ENCODE results near the gene HPCAL4. TPM values are rescaled to one million over a fixed set of nuclear protein-coding genes. Genes with fewer than 3 reads are reported as not detected.

Gene HPCAL4
- 0.62 and 1.9 TPM in 2 replicates for total RNA-seq (2014; rRNA removed; shearing (Covaris generic))

- in situ Hi-C loops (cut with HindIII; ENCODE audit: low sequenced_read_pairs) = no loop called here
- DNase-seq (ENCODE audit: low spot score) = peak; percentile 98
These were observed at the start of gene HPCAL4 for GRCh38 chr1:39691383-39692151. Gene HPCAL4, minus strand, starts transcription at chr1:39691433. Its CDS starts 6,830 bp downstream, at chr1:39684603.

- peak; percentile 95 for DNase-seq (ENCODE audit: low spot score)
- in situ Hi-C loops (cut with HindIII; ENCODE audit: low sequenced_read_pairs) = no loop called here
These were observed 47.6 kb upstream of the HPCAL4 start, which contains the start of gene PPIE for GRCh38 chr1:39738622-39739366. Gene PPIE, plus strand, starts transcription at chr1:39738882. Its CDS starts 19 bp downstream, at chr1:39738901.

DNA sequence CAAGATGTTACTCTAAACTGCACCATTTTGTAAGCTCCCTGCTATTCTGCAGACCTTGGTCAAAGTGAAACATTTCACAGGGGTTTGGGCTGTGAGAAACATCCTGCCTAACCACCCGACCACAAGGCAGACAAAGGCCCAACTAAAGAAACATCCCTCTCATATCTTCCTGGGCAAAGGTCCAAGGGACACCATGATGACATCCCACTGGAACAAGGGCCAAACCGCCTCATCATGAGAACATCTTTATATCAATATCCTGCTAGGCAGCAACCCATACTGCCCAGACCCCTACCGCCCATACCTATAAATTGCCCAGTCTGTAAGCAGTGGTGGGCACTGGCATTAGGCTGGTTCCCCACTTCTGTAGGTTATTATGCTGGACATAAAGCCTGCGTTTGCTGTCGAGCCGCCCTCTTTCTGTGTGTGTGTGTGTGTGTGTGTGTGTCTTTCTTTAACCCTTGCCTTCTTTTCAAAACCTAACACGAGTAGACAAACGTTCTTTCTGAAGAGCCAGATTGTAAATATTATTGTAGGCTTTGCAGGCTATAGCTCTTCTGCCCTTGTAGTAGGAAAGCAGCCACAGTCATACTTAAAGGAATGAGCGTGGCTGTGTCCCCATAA lies 46.4 kb upstream of the HPCAL4 start:
- no peak for DNase-seq (ENCODE audit: low spot score)

GRCh38 chr1:39735731-39736130 lies 44.5 kb upstream of the HPCAL4 start:
- in situ Hi-C loops (cut with HindIII; ENCODE audit: low sequenced_read_pairs) = no loop called here
- no peak for DNase-seq (ENCODE audit: low spot score)

More for the DNA sequence above, 46.4 kb upstream of the HPCAL4 start:
- in situ Hi-C loops (cut with HindIII; ENCODE audit: low sequenced_read_pairs) = no loop called here

DNA sequence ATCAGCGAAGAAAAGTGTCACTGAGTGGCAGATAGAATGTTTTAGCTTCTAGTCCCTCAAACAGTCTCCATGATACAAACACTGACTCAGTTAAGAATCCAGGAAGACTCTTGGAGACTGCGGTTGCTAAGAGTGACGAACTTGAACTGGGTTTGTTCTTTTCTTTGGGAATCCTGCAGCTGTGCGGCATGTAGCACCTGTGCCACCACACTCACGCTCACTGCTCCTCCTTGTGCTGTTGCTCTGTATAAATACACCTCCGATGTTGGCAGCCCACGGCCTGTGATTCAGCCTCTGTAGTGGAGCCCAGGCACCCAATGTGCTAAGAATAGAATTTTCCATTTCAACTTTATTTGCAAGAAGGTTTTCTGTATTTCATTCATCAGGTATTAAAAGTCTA lies 41.9 kb upstream of the HPCAL4 start:
- no peak for DNase-seq (ENCODE audit: low spot score)
- in situ Hi-C loops (cut with HindIII; ENCODE audit: low sequenced_read_pairs) = no loop called here

- in situ Hi-C loops (cut with HindIII; ENCODE audit: low sequenced_read_pairs) = no loop called here
- DNase-seq (ENCODE audit: low spot score) = no peak
These were observed 41.5 kb upstream of the HPCAL4 start for GRCh38 chr1:39732730-39733129.

DNA sequence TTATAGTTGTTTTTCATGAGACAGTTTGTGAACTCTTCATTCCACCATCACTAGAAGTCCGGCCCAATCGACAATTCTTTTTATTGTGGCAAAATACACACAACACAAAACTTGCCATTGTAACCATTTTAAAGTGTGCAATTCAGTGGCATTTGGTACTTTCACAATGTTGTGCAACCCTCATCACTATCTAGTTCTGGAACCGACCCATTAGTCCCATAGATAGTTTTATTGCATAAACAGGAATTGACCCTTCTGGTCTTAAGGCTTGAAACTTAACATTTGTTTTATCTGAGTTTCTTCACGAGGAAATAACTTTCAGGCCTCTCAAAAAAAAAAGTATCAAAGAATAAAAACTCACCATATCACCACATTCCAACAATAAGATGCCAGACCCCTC lies 38.6 kb upstream of the HPCAL4 start:
- in situ Hi-C loops (cut with HindIII; ENCODE audit: low sequenced_read_pairs) = no loop called here
- DNase-seq (ENCODE audit: low spot score) = no peak

GRCh38 chr1:39729030-39729429 lies 37.8 kb upstream of the HPCAL4 start:
- in situ Hi-C loops (cut with HindIII; ENCODE audit: low sequenced_read_pairs) = no loop called here
- DNase-seq (ENCODE audit: low spot score) = no peak

DNA sequence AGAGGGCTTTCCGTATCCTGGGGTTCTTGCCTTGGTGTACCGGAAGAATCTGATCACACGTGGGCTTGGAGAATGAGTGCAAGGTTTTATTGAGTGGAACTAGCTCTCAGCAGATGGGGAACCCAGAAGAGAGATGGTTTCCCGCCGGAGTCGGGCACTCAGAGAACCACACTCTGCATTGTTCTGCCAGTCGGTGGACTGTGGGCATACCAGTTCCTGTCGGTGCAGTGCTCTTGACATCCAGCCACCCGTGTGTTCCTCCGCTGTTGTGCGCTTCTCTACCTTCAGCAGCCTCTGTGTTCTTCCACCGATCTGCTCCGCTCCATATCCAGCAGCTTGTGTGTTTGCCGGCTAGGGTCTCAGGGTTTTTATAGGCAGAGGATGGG lies 36.7 kb upstream of the HPCAL4 start:
- in situ Hi-C loops (cut with HindIII; ENCODE audit: low sequenced_read_pairs) = no loop called here
- no peak for DNase-seq (ENCODE audit: low spot score)

DNA sequence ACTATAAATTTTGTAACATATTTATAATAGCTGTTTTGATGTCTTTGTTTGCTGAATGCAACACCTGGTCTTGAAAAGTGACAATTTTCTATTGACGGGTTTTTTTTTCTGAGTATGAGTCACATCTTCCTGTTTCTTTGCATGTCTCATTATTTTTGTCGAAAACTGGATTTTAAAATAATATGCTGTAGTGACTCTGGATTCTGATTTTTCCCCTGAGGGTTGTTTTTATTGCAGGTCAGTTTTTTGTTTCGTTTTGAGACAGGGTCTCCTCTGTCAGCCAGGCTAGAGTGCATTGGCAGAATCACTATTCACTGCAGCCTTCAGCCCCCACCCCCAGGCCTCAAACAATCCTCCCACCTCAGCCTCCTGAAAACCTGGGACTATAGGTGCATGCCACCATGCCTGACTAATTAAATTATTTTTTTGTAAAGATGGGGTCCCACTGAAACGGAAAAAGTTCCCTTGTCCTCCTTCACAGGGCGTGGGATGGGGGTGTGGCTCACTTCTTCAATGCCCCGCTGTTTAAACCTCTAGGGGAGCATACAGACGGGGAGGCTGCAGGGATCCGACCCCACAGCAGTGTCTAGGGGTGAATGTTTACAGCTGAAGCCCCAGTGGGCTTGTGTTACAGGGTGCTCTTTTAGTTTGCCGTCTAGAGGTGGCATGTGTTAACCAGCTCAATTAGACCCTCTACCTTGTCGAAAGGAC lies 36.1 kb upstream of the HPCAL4 start:
- DNase-seq (ENCODE audit: low spot score) = no peak
- in situ Hi-C loops (cut with HindIII; ENCODE audit: low sequenced_read_pairs) = no loop called here

GRCh38 chr1:39726600-39726999 lies 35.4 kb upstream of the HPCAL4 start:
- DNase-seq (ENCODE audit: low spot score) = no peak
- in situ Hi-C loops (cut with HindIII; ENCODE audit: low sequenced_read_pairs) = no loop called here

GRCh38 chr1:39722495-39722894 lies 31.3 kb upstream of the HPCAL4 start:
- in situ Hi-C loops (cut with HindIII; ENCODE audit: low sequenced_read_pairs) = no loop called here
- no peak for DNase-seq (ENCODE audit: low spot score)

GRCh38 chr1:39721664-39722063 lies 30.4 kb upstream of the HPCAL4 start:
- no peak for DNase-seq (ENCODE audit: low spot score)
- in situ Hi-C loops (cut with HindIII; ENCODE audit: low sequenced_read_pairs) = no loop called here

DNA sequence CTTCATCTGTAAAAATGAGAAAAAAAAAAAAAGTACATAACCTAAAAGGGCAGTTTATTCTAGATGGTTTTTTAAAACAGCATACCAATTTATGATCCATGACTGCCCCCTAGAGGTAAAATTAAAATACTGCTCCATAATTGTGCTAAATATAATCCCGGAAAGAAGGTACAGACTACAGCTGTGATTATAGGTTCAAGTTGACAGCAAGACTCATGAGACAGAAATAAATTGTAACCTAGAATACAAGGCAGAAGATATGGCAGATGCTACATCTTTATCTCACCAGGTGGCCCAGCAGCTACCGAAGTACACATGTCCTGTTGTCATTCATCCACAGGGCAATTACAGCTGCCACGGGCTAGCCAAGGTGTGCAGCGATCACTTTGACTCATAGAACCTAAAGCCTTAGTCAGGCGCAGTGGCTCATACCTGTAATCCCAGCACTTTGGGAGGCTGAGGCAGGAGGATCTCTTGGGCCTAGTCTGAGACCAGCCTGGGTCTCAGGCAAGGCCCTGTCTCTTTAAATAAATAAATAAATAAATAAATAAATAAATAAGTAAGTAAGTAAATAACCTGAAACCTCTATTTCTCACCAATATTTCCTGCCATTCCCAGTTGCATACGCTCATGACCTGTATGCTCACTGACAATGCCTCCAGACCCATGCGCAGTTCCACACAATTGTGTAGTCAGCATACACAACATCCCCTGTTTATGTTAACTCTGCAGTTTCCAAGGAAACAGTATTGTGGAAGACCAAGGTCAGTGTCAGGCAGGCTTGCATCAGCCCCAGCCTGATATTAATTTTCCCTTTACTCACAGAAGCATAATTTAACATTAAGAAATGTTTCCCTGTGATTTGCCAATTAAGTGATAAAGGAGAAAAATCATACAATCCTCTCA lies 29.1 kb upstream of the HPCAL4 start:
- peak; percentile 84 for DNase-seq (ENCODE audit: low spot score)
- in situ Hi-C loops (cut with HindIII; ENCODE audit: low sequenced_read_pairs) = no loop called here

DNA sequence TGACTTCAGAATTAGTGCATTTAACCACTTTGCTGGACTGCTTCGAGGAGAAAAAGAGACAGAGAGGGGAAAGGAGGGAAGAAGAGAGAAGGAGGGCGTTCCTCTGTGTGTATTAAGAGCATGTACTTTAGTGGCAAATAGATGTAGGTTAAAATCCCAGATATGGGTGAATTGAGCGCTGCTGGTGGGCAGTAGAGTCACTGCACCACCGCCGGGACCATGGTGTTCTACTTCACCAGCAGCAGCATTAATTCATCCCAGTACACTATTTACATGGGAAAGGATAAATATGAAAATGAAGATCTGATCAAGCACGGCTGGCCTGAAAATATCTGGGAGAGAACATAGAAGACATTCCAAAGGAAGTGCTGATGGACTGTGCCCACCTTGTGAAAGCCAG lies 26.6 kb upstream of the HPCAL4 start:
- DNase-seq (ENCODE audit: low spot score) = no peak
- in situ Hi-C loops (cut with HindIII; ENCODE audit: low sequenced_read_pairs) = no loop called here

DNA sequence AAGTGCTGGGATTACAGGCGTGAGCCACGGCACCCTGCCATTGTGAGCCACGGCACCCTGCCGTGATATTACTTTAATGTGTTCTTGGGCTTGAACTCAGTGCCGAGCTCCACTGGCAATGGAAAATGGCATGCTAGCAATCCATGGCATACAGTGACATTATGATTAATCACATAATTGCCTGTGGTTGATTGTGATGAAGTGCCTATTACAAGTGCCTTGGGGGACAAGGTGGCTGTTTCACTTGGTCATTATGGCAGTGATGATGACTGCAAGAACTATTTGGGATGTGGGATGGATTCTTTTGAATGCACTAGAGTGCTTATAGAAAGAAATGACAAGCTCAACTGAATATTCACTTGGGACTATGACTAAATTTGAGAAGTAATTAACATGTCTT lies 22.3 kb upstream of the HPCAL4 start:
- in situ Hi-C loops (cut with HindIII; ENCODE audit: low sequenced_read_pairs) = no loop called here
- no peak for DNase-seq (ENCODE audit: low spot score)

DNA sequence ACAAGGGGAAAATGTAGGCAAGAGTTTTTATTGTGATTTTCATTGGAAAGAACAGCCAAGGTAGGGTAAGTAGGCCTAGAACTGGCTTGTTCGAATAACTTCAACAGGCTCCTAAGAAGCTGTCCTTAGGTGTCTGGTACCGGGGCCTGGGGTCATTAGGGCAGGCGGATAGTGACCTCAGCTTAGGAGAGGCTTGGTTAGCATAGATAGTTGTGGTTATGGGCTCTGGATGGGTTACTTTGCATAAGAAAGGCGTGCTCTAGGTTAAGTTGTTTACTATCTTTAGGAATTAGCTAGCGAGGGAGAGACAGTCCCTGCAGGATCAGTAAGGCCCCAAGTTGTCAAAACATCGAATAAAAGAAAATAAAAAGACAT lies 20.7 kb upstream of the HPCAL4 start:
- no peak for DNase-seq (ENCODE audit: low spot score)
- in situ Hi-C loops (cut with HindIII; ENCODE audit: low sequenced_read_pairs) = no loop called here

DNA sequence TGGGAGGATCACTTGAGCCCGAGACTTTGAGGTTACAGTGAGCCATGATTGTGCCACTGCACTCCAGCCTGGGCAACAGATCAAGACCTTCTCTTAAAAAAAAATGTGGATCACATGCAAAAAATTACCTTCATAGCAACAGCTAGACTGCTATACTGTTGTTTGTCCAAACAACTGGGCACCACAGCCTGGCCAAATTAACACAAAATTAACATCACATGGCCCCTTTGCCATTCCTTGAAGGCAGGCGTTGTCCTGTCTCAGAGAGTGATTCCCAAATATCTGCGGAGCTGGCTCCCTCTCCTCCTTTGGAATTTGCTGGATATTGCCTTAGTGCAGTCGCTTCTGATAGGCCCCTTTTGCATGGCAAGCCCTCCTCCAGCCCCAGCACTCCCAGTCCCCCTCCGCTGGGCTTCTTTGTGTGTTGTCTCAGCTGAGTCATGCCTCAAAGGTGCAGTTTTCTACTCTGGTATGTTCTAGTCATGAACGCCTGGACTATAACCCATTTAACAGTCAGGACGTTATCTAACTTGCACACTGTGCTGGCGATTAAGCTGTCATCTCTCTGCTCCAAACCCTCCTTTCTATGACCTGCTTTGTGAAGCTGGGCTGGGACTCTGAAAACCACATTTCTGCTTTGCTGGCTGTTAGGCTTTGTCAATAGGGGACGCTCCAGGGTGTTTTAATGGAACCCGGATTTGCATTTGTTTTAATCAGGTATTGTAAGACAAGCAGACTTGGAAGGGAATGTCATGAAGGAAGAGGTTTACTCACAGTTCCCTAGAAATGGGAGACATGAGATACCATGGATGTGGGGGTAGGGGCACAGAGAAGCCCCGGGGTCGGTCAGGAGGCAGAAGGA lies 20.1 kb upstream of the HPCAL4 start:
- in situ Hi-C loops (cut with HindIII; ENCODE audit: low sequenced_read_pairs) = no loop called here
- DNase-seq (ENCODE audit: low spot score) = no peak
